Astrocyte of the hippocampus (primary cell): ENCODE results near the gene FAM13A.
A peak's percentile ranks its signal among the peaks of the same experiment; 100 is the strongest.

ENCODE experiments used
- DNase-seq: peaks from one replicate; pipeline ENCODE4 v3.0.0; 2011; ENCODE audit warnings: low read depth, low spot score

FAM13A gene

DNA sequence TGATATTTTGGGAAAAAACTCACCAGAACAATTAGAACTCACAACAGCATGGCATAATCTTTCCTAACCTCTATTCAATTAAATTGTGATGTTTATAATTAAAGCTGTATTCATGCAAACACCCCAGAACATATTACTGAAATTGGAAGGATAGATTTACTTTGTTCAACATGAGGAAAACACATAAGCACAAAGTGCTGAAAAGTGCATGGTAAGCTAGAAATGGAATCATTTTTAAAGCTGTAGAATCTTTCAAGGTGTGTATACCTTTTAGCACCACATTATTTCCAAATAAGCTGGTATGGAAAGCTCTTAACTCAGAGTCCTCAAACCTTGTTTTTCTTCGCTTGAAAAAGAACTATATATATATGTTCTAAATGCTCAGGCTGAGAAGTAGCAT is 268.6 kb downstream of the FAM13A start:
- no peak for DNase-seq

DNA sequence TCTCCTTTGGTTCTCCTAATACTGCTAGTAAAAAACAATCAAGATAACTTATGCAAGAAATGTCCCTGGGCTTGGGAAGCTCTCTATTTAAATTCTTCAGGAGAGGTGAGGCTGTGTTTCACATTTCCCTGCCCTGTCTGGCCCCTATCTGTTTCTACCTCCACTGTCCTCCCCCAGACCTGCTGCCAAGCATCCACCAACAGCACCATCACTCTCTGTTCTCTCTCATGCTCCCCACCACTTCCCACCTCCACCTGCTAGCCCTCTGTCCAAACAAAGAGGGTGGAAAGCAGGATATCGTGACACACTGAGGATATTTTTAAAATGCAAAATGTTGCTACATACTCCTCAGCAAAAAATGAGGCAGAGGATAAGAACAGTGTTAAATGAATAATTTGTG is 271.0 kb downstream of the FAM13A start:
- DNase-seq, result no peak

DNA sequence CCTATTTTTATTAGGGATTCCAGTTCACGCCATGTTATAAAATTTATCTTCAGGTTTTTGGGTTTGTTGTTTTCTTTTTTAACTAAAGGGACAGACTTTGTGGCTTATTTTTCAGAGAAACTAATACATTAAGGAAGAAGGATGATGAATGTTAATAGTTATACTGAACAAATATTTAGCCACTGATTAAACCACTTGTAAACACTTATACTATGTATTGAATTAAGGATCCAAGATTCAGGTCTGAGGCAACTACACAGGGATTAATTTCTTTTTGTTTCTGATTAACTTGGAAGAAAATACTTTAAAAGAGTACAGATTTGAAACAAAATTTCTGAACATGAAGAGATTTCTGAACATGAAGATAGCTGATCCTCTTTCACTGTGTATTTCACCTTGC is 276.6 kb downstream of the FAM13A start:
- no peak for DNase-seq

DNA sequence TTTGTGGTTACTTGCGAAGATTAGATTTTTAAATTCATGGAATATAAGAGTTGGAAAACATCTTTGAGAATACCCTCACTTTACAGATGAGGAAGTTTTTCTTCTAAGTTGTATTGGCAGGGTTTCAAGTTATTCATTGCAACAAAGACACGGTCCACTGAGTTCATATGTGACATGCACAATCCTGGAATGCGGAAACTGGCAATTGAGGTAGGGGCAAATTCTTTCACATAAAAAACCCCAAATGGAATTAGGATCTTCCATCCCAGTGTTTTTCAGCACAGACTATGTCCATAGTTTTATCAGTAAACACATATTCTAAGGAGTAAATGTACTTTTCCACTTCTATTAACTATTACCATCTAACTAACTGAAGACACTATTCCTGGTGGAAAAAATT is 277.6 kb downstream of the FAM13A start:
- DNase-seq, result peak; percentile 84

DNA sequence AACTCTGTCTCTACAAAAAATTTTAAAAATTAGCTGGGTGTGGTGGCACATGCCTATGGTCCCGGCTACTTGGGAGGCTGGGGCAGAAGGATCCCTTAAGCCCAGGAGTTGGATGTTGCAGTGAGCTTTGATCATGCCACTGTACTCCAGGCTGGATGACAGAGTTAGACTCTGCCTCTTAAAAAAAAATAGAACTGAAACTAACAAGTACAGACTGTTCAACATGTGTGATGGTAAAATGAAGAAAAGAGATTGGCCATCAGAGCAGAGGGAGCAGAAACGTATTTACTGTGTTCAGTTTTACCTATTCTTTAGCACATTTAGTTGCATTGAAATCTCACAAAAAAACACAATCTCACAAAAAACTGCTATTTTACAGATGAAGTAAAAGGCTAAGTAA is 281.5 kb downstream of the FAM13A start:
- no peak for DNase-seq

DNA sequence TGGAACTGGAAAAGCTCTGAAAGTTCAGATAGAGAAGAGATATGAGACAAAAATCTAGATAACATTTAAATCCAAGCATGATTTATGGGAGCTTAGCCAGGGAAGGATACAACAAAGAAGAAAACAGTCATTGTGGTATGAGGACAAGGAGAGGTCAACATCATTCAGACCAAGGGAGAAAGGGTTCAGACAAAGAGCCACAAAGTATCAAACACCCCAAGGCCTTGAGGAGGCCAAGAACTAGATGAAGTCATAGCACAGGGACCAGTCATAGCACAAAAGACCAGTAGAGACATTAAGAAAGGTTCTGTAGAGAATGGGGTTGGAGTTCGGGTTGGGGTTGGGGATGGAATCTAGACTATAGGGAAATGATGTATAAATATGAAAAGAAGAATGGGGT is 282.0 kb downstream of the FAM13A start:
- DNase-seq, result no peak

DNA sequence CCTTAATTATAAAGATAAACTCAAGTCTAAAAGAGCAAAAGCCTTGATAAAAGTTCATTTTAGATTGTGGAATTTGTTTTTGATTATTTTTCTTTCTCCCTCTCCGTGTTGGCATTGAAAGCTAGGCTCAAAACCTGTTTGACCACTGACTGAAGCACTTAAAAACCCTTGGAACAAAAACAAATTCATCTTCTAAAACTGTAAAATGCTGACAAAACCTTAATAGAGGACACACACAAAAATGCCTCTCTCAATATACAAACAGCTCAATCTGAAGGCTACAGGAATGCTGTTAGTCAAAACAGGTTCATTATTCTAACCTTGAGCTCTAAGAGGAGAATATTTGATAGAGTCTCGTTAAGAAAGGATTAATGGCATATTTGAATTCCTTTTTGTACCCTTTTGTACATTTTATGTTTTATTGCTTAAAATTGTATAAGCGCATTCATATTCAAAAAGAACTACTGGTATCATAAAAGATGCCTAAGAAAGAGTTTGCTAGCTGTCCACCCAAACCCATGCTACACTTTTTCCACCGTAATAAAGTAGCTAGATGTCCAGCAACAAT is 285.0 kb downstream of the FAM13A start:
- DNase-seq, result no peak

DNA sequence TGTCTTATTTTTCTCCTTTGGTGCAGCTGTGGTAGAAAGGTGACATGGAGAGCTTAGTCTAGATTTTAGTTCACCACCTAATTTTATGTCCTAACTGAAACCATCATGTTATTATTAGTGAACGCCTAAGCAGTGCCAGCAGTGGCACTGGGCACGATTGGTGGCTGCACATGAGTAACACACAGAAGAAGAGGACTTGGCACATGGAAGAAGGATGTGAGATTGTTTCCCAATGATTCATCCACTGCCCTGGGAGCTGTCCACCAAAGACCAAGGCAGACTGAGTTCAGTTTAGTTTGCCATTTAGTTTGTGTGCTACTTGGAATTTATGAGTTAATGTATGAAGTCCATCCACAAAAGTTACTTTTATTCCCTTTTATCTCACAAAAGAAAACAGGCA is 291.3 kb downstream of the FAM13A start:
- DNase-seq, result peak; percentile 88

DNA sequence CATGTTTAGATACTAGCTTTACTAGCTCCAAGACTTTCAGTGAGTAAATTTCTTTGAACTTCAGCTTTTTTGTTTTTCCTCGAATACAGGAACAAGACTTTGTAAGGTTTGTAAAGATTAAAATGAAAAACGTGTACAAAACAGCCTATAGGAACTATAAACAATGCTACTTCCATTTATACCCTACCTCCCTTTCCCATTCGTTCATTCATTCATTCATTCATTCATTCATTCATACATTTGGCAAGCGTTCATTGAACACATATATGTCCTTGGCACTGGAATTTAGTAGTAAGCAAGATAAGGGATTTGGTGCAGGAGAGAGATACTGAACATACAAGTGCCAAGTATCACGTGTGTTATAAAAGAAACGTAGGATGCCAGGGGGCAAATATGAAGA is 293.9 kb downstream of the FAM13A start:
- DNase-seq, result no peak

DNA sequence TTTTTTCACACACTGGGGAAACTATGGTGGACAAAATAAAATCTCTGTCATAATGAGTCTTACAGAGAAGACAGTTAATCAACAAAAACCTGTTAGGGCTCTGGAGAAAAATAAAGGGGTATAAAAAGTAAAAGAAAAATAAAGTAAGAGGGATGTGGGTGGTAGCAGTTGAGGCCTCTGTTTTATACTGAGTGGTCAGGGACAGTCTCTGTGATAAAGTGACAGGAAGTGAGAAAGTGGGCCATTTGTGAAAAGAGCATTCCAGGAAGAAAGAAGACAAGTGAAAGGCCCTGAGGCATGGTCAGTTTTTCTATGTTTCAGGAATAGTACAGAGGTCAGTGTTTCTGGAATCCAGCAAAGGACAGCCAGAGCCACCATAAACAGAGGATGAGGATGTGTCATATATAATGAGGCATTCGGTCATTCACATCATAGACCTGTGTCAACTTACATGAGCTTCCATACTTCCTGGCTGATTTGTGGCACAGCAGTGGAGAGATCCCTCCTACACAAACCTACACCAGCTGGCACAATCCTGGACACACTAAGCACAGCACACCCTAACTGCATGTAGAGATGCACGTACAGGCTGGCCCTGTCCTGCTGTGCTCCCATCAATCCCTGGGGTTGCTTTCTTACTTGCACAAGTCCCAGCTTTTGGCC is 295.0 kb downstream of the FAM13A start:
- DNase-seq, result no peak

DNA sequence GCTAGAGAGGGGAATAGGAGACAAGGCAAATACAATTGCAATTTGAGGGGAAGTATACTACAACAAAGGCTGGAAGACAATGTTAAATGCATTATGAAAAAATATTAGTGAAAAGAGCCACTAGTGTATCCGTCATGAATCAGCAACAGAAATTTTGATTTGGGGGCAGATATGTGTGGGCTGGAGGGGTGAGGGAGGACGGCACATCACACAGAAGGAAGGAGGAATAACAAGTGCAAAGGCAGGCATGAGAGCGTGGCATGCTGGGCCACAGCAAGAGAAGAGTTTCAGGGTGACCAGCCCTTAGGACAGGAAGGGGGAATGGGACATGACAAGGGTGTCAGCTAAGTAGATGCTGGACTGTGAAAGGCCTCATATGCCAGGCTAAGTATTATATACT is 295.6 kb downstream of the FAM13A start:
- DNase-seq, result no peak

DNA sequence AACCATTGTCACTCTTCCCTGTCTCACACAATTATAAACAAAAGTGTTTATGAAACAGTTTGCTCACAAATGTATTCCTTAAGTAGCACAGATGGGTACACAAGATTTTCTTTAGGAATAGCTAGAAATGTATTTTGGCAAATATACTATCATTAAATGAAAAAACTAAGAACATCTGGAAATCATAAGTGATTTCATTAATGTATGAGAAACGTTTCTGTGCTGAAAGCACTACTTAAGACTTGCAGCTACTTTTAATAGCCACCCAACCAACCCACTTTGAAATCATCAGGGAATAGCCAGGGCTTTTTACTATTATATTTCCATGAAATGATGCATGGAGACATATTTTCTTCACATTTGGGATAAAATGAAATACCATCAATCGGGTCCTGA is 297.1 kb downstream of the FAM13A start:
- no peak for DNase-seq

DNA sequence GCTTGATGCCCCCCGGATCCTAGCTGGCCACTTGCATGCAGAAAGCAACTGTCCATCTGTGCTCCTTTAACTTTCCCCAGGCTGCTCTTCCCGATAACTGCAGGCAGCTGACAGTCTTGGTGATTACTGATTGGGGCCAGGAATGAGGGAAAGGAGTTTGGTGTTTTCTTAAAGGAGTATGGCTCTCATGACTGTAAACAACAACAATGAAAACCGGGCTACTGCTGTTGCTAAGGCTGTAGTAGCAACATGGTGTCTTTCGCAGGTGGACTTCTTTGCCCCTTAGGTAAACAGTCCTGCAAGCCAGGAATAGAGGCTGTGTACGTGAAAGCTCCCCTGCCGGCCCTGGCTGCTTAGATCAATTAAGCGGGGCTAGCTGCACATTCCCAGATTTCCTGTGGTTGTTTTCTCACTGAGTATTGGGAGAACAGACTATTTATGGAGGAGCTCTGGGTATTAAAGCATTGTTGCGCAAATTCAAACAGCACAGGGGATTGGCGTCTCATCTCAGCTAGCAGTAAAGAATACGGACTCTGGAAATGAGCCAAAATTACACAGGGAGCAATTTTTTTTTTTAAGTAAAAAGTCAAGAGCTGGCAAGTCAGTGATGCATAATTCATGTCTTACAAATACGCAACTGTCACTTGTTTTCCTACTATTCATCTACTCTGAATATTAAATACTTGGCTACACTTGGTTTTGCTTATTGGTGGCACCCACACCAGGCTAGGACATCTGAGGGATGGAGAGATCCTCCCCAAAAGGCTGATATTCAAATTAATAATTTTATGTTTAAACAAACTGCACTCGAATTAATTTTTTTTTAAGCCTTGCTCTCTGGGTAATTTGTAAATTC is 297.7 kb downstream of the FAM13A start:
- peak; percentile 48 for DNase-seq

DNA sequence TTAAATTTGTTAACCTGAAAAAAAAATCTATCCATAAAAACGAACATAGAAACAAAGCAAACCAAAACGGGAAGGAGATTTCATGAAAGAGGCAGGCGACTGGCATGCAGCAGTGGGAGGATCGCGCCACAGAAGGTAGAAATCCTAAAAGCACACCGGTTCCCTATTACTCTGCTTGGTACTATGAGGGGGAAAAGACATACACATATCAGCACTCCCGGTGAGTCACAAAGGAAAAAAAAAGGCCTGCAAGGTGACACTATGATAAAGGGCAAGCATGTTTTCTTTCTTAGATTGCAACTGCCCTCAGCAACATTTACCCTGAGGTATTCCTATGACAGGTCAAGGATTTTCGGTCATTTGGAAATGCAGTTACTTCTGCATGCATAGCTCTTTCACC is 298.7 kb downstream of the FAM13A start:
- peak; percentile 16 for DNase-seq

DNA sequence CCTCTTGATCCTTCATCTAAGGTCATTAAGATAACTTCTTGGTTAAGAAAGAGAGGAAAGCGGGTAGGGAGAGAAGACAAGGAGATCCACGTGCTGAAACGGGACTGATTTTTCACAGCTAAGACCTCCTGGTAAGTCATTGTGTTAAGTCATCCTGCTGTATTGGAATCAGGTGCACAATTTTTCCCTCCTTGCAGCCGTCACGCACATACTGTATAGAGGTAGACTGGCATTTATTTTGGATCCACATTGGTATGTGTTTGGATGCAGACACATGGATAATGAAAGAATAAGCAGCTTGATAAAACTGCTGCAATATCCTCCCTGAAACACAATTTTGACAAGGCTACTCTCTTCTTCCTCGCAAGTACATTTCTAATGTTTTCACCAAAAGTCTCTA is 299.2 kb downstream of the FAM13A start:
- DNase-seq, result no peak

DNA sequence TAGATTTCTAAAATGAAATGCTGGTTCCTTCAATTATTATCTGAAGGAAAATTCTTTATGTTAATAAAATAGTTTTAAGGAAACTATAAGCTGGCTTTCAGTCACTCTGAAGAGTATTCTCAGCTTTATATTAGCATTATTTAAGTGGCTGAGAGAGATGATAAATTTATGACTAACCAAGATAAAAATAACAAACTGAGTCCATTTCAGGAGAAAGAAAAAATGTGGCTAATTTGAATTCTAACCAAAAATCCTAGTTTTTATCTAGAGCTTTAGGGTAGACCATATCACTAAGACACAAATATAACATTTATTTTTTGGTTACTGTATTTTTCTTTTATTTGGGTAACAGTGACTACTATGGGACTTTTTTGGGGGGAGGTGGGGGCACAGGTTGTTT is 299.9 kb downstream of the FAM13A start:
- DNase-seq, result no peak

DNA sequence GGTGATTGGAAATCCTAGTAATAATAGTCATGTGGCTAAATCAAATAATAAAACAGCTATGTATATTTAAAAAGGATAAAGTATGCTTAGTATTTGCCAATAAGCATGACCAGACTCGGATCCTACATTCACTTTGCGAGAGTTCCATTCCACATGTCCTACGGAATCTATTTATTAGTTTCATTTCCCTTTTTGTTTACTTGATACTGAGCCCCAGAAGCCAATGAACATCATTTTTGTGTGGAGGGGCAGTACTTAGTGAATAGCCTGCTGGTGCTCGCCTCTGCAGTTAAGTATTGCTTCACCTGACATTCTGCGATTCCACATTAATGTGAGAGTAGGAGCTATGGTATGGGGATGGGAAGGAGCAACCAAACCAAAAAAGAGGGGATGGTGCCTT is 300.8 kb downstream of the FAM13A start:
- DNase-seq, result no peak

DNA sequence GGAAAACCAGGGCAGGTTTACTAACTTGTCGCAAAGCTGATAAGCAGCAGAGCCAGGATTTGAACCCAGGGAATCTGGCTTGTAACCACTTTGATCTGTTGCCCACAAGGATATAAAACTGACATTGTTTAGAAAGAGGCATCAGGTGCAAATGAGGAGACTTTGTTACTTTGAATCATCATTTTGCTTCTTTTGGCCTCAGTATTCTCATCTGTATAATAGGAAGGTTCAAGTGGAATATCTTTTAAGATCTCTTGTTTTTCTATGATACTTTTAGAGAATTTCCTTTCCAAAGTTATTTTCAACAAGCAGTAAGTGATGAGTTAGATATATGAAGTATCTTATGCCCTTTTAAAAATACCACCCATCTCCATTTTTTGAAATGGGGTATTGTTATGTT is 301.5 kb downstream of the FAM13A start:
- DNase-seq, result no peak

DNA sequence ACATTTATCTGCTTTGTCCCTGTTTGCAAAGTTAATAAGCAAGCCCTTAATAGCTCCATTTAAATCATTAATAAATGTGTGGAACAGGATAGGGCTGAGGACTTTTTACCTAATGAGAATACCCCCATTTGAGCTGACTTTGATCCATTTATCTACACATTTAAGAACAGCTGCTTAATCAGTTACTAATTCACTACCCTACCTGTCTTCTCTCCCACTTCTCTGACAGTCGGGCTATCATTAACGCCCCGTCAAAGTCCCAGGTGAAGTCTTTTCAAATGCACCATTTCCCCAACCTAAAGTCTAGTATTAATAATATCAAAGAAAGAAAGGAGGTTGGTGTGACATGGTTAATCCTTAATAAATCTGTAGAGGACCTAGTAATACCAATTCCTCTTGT is 302.2 kb downstream of the FAM13A start:
- no peak for DNase-seq

DNA sequence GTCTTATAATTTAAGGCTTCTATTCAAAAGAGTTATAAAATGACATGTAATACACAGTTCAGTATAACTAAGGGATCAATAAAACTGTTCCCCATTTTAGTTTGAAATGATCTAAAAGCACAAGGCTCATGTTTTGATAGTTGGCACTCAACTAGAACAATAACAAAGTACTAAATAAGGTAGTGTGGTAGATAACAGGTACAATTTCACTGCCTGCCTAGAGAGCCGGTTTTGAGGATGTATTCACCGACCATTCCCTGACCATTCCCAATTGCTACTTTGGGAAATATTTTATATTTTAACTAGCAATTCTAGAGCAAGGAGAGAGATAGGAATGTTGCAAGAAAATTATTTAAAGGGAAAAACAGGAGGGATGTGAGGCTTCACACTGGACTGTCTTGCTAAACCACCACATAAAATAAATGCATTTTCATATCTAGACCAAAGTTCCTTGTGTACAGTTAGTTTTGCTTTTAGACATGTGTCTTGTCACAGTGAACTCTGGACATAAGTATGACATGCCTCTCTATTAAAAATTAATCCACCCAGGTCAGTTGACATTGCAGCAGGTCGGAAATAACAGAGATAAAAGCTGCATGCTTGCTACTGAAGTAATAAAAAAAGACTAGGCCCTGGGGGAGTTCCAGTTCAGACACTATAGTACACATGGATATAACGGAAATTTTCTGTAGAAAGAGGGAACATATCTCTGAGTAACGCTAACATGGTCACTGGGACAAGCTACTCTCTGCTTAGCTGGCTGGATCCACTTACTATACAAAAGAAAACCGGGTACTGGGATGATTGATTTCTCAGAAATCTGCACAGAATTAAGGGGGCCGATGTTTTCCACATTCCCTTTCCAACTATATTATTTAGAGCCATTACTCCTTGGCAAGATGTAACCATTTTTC is 303.1 kb downstream of the FAM13A start:
- no peak for DNase-seq

DNA sequence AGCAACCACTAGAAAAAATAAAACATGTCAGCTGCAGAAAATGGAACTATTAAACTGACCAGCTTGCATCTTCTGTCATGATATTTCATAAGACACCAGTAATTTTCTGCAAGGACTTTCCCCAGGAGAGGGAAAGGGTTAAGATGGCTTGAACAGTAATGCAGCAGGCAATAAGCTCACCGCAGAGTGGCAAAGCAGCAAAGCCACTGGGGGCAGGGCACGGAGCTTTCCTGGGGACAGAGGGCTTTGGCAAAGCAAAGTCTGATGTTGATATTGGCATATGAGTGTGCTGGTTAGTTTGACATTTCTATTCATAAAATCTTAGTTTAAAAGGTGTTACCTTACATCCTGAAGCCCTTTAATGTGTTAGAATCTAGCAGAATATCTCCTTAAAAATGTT is 304.2 kb downstream of the FAM13A start:
- DNase-seq, result peak; percentile 42

DNA sequence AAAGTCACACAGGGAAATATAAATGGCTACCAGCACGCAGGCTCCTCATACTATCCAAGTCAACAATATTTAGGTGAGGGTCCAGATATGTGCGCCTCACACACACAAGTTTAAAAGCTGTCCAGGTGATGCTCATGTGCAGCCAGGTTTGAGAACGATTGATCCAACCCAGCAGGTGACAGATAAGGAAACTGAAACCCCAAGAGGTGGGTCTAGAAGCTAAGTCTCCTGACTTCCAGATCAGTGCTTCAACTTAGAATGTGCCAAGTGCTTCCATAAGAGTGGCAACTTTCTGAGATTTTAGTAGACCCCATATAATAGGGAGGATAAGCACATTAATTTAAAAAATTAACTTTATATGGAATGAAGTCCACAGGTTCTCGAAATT is 304.9 kb downstream of the FAM13A start:
- DNase-seq, result no peak
